Left hindlimb (tissue), 1 donor: ENCODE data around the gene SLC5A10.
"Not testable (repeated sequence)": the region's sequence is repeated elsewhere in the genome, so short reads cannot be mapped to it uniquely, and the experiment has no call there.

Source experiments
- DNase-seq: peaks from one replicate; pipeline ENCODE4 v3.0.0-alpha.2; 2018

Gene SLC5A10

GRCh38 chr17:18948476-18949006, 3.4 kb upstream of the SLC5A10 start:
- DNase-seq, result no peak

GRCh38 chr17:18949566-18949965, 2.4 kb upstream of the SLC5A10 start:
- DNase-seq, result no peak

- DNase-seq, result no peak
Measured at GRCh38 chr17:18950346-18950745, 1.6 kb upstream of the SLC5A10 start.

DNA sequence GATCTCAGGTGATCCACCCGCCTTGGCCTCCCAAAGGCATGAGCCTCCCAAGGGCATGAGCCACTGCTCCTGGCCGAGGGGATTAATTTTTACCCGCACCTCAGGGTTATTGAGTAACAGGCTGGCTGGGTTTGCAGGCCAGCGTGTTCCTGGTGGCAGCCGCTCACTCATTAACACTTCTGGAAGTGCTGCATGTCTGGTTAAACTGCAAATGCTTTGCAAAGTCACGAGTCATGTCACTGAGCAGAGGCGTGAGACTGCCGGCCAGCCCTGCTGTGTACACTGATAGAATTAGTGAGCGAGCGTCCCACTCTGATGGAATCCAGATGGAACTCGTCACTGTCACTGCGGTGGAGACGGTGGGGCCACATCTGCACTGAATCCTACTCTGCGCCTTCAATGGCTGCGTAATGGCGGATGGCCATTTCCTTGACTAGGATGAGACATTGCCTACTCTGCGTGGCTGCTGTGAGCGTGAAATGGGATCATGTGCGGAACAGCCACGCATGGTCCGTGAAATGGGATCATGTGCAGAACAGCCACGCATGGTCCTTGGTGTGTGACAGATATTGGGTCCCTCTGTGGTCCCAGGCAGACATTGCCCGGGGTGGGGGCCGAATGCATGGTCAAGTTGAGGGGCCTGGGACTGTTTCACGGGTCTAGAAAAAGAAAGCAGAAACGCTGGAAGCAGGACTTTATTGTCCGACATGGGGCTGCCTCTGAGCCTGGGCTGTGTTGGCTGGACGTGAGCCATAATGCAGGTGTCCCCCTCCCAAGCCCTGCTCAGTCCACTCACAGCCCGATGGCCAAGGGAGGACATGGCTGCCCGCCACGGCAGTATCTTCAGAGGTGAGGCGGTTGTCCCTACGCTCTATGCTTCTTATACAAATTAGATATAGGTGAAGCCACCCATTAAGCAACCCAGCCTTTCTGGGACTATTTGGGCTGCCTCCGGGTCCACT, 740 bp upstream of the SLC5A10 start:
- no peak for DNase-seq

DNA sequence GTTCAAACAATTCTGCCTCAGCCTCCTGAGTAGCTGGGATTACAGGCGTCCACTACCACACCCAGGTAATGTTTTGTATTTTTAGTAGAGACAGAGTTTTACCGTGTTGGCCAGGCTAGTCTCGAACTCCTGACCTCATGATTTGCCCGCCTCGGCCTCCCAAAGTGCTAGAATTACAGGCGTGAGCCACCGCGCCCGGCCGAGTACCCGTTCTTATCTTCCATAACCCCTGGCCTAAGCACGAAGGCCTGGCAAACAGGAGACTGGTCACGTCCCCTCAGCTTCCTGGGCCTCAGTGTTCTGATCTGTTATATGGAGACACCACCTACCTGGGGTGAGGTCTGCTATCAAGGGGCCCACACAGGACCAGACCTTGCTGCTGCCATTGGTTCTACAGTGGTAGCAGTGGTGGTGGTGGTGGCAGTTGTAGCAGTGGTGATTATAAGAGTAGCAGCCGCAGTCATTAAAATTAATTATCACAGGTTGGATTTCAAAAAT, 1.3 kb downstream of the SLC5A10 start:
- no peak for DNase-seq

GRCh38 chr17:18954321-18954720, 2.4 kb downstream of the SLC5A10 start:
- no peak for DNase-seq

DNA sequence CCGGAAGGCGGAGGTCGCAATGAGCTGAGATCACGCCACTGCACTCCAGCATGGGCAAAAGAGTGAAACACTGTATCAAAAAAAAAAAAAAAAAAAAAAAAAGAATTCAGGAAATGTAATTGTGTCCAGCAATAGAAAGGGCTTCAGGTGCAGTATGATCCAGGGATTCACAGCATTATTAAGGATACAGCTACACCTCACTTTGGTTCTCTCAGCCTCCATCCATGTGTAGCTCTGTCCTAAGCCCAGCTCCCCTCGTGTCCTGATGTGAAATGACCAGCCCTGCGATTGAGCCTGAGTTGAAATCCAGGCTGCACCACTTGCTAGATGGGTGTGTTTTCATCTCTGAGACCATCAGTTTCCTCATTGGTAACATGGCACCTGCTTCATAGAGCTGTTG, 3.0 kb downstream of the SLC5A10 start:
- DNase-seq, result no peak

- not testable (repeated sequence) for DNase-seq
Measured at GRCh38 chr17:18956021-18956420, 4.1 kb downstream of the SLC5A10 start.

DNA sequence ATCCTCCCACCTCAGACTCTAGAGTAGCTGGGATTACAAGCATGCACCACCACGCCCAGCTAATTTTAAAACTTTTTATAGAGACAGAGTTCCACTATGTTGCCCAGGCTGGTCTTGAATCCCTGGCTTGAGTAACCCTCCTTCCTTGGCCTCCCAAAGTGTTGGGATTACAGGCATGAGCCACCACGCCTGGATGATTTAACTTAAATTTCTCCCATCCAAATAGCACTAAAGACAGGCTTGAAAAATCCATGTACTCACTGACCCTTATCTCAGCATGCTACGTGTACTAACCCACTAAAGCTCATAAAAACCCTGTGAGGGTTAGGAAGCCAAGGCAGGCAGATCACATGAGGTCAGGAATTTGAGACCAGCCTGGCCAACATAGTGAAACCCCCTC, 4.6 kb downstream of the SLC5A10 start:
- DNase-seq, result no peak

- no peak for DNase-seq
Measured at GRCh38 chr17:18957831-18958230, 5.9 kb downstream of the SLC5A10 start.

GRCh38 chr17:18958611-18959010, 6.6 kb downstream of the SLC5A10 start:
- DNase-seq, result no peak

DNA sequence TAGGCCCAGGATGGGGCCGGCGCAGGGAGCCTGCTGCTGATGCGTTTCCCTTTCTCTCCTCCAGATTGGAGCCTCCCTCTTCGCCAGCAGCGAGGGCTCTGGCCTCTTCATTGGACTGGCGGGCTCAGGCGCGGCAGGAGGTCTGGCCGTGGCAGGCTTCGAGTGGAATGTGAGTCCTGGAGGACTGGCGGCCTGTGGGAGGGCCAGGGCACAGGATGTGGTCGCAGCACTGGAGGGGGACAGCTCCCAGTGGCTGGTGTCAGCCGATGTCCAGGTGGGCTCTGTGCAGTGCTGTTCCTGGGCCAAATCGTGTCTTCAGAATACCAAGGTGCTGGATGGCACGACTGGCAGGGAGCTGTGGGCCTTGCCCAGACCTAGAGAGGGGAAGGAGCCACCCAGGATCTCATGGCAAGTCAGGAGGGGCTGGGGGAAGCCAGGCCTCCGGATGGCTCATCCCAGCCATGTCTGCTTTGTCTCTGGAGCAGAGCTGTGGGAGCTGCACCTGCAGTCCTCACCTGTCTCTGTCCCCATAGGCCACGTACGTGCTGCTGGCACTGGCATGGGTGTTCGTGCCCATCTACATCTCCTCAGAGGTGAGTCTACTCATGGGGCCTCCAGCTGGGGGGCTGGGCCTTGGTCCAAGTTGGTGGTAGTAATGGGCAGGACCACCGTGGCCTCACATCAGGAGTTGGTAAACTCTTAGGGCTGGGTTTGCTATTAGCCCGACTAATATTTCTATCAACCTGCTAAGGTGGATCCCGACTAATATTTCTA, 7.3 kb downstream of the SLC5A10 start:
- no peak for DNase-seq

GRCh38 chr17:18959845-18960240, 7.9 kb downstream of the SLC5A10 start:
- DNase-seq, result no peak

DNA sequence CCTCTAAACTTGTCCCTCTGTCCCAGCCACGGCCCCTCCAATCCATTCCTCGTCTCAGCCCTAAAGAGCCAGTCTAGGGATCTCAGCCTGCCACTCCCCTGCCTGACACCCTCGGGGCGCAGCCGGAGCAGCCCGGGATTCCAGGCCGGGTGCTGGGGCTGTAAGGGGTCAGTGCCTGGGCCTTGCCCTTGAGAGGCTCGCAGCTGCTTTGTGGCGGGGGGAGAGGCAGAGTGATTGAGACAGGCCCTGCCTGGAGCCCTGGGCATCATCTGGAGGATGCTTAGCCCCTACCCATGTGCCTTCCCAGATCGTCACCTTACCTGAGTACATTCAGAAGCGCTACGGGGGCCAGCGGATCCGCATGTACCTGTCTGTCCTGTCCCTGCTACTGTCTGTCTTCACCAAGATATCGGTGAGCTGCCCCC, 8.3 kb downstream of the SLC5A10 start:
- DNase-seq, result no peak

DNA sequence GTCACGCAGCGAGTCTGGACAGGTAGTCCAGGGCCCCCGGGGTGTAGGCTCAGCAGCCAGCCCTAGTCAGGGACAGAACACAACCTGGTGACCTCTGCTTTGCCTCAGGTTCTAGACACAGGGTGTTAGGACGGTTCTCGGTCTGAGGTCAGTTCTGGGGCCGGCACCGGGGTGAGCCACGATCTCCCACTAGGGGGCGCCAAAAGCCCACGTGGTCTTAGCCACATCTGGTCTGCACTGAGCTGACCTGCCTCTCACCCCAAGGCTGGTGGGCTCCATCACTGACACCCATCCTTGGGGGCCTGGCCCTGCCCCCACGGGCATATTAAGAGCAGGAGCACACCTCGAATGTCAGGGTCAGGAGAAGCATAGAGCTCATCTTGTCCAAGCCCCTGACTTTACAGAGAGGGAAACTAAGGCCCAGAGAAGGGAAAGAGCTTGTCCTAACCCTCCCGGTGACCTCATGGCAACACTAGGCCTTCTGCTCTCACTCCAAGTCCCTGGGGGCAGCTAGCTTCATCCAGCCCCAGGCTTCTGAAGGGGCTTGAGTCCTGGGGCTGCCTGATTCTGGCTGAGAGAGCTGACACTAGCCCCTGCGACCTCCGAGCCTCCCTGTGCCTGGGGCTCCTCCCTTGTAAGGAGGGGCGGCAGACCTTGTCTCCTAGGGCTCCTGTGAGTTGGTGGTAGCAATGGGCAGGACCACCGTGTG, 9.0 kb downstream of the SLC5A10 start:
- peak; percentile 78 for DNase-seq

- no peak for DNase-seq
Measured at GRCh38 chr17:18961634-18962493, 9.9 kb downstream of the SLC5A10 start.

GRCh38 chr17:18962494-18962815, 10.5 kb downstream of the SLC5A10 start:
- no peak for DNase-seq

- peak; percentile 36 for DNase-seq
Measured at GRCh38 chr17:18963126-18964017, 11.4 kb downstream of the SLC5A10 start.

GRCh38 chr17:18964018-18964351, 12.0 kb downstream of the SLC5A10 start:
- no peak for DNase-seq

GRCh38 chr17:18964550-18964949, 12.6 kb downstream of the SLC5A10 start:
- peak; percentile 1 for DNase-seq
